Kidney epithelial cell (primary cell): ENCODE results near the gene RPTOR. TPM values are rescaled to one million over a fixed set of nuclear protein-coding genes. Genes with fewer than 3 reads are reported as not detected.

Experiments
- DNase-seq: peaks from one replicate; pipeline ENCODE4 v3.0.0-alpha.2; 2010; ENCODE audit warnings: low read depth
- H3K27me3 ChIP-seq: 2 replicates; pipeline ENCODE4 v1.6.0; 2011; ENCODE audit warnings: low read length; ENCODE audit not compliant: control insufficient read depth, insufficient read depth
- H3K36me3 ChIP-seq: 2 replicates; pipeline ENCODE4 v1.5.1; 2011; ENCODE audit warnings: low read length; ENCODE audit not compliant: control insufficient read depth, insufficient read depth
- H3K4me3 ChIP-seq: 2 replicates; pipeline ENCODE4 v1.5.1; 2011; ENCODE audit warnings: low read depth, mild to moderate bottlenecking, control low read depth, low read length
- total RNA-seq: library from RNA; depleted of rRNA; stranded (reverse); fragments of >200 nt; gene quantifications from 2 replicates; pipeline ENCODE4 v1.2.3, GENCODE V29; 2015
- TF ChIP-seq, protein P1 (sequence below): IDR thresholded peaks from 2 replicates; pipeline ENCODE4 v1.5.1; 2011; ENCODE audit warnings: mild to moderate bottlenecking, moderate library complexity, low read length, control low read depth, inconsistent platforms; ENCODE audit not compliant: insufficient read depth, poor library complexity, severe bottlenecking

RPTOR gene
- total RNA-seq, 1 donor from 2014 or later, result 22.7 TPM

DNA sequence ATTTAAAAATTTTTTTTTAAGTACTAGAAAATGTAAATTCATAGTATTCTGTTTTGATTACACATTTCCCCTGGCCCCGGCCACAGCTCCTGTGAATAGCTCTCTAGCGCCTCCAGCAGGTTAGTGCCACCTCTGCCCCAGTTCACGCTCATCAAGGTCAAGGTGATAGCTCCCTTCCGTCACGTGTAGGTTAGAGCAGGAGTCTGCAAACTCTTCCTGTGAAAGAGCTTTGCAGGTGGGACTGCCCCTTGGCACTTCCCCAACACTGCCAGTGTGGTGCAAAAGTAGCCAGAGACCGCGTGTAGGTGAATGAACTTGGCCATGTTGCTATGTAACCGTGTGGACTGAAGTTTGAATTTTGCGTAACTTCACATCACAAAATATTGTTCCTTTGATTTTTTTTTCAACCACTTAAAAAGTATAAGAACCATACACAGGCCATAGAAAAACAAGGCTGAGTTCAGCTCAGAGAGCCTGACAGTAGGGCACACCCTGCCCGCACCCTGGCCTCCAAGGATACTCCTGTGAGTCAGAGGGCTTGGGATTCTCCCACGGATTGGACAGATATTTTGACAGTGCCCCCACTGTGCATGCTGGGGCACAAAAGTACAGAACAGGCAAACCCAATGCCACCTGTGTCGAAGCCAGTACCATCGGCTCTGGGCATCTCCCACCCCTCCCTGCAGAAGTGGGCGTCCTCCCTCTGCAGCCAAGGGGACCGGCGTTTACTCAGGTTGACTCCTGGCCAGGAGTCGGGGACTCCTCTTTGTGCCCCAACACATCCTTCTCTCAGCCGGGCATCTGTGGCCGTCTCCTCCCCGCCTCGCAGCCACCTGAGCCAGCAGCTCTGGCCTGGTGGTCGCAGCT, 355.0 kb downstream of the RPTOR start:
- no peak for DNase-seq
- TF ChIP-seq, protein P1, sequence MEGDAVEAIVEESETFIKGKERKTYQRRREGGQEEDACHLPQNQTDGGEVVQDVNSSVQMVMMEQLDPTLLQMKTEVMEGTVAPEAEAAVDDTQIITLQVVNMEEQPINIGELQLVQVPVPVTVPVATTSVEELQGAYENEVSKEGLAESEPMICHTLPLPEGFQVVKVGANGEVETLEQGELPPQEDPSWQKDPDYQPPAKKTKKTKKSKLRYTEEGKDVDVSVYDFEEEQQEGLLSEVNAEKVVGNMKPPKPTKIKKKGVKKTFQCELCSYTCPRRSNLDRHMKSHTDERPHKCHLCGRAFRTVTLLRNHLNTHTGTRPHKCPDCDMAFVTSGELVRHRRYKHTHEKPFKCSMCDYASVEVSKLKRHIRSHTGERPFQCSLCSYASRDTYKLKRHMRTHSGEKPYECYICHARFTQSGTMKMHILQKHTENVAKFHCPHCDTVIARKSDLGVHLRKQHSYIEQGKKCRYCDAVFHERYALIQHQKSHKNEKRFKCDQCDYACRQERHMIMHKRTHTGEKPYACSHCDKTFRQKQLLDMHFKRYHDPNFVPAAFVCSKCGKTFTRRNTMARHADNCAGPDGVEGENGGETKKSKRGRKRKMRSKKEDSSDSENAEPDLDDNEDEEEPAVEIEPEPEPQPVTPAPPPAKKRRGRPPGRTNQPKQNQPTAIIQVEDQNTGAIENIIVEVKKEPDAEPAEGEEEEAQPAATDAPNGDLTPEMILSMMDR, result peak; percentile 62
- H3K36me3 ChIP-seq, result no peaks in the 10 kb centered on the region
- H3K27me3 ChIP-seq, result no peaks in the 10 kb centered on the region
- H3K4me3 ChIP-seq, result no peak overlapping the region

DNA sequence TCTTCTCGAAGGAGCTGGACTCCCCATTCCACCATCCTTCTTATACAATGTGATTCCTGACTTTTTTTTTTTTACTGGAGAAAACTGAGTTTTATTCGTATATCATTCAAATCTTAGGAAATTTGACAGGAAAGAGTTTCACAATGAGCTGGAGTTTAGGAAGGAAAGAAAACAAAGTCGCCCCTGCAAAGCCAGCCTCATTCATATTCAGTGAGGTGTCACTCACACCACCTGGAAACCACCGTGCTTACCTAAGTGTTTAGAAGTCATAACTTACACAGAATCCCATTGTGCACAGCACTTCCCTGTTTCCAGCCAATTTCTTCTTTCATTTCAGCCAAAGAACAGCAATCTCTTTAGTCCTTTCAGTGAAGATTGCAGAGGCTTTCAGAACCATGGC, 356.7 kb downstream of the RPTOR start:
- H3K4me3 ChIP-seq, result no peak overlapping the region
- no peak for DNase-seq
- no peaks in the 10 kb centered on the region for H3K36me3 ChIP-seq
- H3K27me3 ChIP-seq, result no peaks in the 10 kb centered on the region
- TF ChIP-seq, protein P1, result no peak

DNA sequence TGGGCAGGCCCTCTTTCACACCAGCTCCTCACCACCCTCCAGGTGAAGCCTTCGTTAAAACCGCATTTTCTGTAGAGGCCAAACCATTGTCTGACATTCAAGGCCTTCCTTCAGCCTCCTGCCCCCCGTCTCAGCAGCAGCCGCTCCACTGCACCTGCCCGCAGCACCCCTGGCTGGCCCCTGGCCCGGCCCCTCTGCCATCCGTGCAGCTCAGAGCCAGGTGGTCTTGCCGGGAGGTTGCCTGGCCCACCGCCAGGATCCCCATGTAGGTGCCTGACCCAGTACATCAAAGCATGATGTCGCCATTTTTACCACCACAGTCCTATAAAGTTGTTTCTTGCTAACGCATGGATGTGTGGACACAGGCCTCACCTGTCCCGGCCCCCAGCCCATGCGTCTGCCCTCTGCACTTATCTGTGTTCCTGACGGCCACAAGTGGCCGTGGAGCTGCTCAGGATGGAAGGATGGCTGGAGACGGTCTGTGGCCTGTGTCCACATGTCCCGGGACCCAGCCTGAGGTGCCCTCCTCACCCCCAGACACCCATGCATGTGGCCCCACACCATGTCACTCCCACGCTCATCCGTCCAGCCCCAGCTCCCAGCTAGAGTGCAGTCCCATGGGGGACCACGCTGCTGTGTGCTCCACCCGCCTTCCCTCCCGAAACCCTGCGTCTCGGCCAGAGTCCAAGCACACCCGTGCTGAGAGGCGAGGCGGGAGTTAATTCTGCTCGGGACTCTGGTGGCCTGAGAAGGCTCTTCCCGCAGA, 357.7 kb downstream of the RPTOR start:
- Histone ChIP-seq H3K4me3 (no peak overlapping the region), H3K27me3 (no peaks in the 10 kb centered on the region), H3K36me3 (no peaks in the 10 kb centered on the region)
- TF ChIP-seq, protein P1, result no peak
- DNase-seq, result no peak

DNA sequence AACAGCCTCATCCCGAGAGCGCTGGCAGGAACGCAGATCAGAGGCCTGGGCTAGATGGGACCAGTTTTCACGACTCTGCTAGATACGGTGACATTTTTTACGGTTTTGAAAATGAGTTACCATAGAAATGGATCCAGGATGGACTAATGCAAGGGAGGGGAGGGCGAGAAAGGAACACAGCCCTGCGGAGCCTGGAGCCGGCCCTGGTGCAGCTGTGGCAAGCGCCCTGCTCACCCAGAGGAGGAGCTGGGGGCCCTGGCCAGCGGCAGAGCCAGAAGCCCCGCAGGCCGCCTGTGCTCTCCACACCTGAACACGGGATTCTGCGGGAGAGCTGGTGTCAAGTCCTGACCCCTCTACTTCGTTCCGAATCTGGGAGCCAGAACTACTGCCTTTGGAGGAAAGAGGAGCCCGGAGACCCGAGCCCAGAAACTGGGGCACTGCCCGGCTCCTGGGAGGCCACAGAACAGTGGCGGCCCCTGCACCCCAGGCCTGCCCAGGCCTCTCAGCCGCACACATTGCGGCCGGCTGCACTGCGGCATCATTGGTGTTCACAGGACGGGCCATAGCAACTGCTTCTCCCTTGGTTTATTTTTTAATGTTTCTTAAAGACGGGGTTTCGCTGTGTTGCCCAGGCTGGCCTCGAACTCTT, 358.4 kb downstream of the RPTOR start:
- TF ChIP-seq, protein P1, result no peak

DNA sequence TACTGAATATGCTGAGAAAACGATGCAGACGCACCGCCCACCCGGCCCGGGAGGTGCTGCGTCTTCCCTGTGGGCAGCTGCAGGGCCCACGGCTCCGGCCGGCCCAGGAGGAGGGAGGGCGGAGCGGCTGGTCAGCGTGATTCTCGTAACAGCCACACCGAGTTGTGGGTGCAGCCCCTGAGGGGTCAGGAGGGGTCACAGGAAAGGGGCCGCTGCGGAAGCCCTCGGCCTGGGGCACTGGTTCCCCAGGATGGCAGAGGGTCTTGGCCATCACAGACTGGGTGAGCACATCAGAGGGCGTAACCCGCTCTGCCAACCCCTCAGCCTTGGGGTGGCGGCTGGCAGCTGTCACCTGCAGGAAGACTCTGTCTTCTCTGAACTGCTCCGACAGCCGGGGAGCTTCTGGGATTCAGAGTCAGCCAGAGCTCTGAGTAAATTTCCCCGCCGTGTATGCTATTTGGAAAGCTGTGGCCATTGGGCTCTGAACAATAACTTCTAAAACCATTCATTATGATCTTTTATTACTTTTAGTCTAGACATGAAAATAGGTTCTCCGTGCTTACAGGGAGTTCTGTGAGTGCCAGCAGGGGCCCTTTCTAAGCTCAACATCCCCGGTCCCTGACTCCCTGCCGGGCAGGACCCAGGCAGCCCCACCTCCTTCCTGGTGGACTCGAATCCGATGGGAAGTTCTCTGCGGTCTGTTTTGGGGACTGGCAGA, 359.6 kb downstream of the RPTOR start:
- Histone ChIP-seq H3K4me3 (no peak overlapping the region), H3K27me3 (no peaks in the 10 kb centered on the region), H3K36me3 (no peaks in the 10 kb centered on the region)
- DNase-seq, result no peak
- TF ChIP-seq, protein P1, result no peak

More for the DNA sequence above, 358.4 kb downstream of the RPTOR start:
- no peak for DNase-seq
- Histone ChIP-seq H3K36me3 (no peaks in the 10 kb centered on the region), H3K4me3 (no peak overlapping the region), H3K27me3 (no peaks in the 10 kb centered on the region)
